Right renal pelvis (tissue), 4 donors: ENCODE results near the gene GLT6D1. TPM values are rescaled to one million over a fixed set of nuclear protein-coding genes. Genes with fewer than 3 reads are reported as not detected.

Experiments
- DNase-seq, 4 donors: peaks; one replicate each; pipeline ENCODE4 v3.0.0-alpha.2; 2013; ENCODE audit warnings: low read depth in 4 of 4, low spot score in 3 of 4, missing footprints in 1 of 4
- polyA plus RNA-seq, 4 donors: library from polyadenylated mRNA; unstranded; fragments of 120-200 nt; gene quantifications; one replicate each; pipeline ENCODE4 v1.2.1, GENCODE V29; 2013; ENCODE audit not compliant: insufficient read length in 4 of 4

The GLT6D1 gene
- polyA plus RNA-seq, 4 donors = not detected

DNA sequence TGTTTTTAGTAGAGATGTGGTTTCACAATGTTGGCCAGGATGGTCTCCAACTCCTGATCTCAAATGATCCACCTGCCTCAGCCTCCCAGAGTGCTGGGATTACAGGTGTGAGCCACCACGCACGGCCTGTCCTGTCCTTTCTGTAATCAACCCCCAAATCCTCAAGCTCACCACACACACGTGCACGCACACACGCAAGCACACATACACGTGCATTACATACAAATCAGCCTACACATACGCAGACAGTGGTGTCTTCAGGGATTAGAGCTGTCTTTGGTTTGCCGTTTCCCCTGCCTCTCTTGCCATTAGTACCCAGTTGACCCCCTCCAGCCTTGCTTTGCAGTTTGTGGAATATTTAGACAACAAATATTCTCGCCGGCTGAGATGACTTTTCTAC, 6.5 kb downstream of the GLT6D1 start:
- no peak for DNase-seq

DNA sequence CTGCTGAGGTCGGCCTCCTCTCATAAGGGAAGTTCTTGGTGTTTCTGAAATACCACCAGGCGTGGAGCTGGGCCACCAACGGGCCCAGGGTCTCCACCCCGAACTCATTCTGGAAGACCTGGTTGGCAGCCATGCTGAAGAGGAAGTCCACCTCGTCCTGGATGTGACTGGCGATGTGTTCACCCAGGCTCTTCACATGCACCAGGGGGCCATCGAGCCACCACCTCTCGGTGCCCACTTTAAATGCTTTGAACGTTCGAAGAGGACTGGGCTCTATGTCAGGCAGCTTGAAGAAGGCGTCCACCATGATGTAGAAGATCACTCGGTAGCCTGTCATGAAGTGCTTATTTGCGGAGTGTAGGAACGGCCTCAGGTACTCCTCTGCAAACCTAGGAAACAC, 15.1 kb downstream of the GLT6D1 start:
- no peak for DNase-seq

DNA sequence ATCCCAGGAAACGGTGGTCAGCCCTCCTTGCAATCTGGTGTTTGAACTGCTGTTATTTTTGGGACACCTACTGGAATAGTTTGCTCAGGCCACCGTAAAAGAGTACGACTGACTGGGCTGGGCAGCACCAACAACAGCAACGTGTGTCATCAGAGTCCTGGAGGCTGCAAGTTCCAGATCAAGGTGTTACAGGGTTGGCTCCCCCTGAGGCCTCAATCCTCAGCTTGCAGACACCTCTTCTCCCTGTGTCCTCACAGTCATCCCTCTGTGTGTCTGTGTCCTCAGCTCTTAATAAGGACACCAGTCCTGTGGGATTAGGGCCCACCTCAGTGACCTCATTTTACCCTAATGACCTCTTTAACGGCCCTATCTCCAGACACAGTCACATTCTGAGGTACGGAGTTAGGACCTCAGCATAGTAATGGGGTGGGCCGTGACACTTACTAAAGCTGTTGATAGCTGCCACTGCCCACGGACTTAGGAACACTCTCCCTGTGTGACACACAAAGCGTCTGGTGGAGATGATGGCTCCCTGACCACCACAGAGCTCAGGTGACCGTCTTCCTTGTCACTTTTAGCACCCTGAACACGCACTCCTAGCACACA, 16.8 kb downstream of the GLT6D1 start:
- DNase-seq = no peak

DNA sequence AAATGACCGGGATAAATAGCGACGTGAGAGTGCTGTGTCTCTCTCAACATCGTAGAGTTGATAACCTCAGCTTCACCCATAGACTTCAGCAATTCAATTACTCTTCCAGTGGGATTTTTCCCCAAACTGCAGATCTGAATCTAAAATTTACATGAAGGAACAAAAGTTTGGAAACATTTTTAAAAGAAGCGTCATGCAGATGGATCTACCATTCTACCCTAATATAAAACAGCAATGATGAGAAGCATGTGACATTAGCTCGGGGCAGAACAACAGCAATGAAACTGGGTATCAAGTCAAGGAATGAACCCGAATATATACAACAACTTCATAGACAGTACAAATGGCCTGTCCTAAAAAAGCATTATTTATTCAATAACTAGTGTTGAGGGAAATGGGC, 18.8 kb downstream of the GLT6D1 start:
- no peak for DNase-seq

DNA sequence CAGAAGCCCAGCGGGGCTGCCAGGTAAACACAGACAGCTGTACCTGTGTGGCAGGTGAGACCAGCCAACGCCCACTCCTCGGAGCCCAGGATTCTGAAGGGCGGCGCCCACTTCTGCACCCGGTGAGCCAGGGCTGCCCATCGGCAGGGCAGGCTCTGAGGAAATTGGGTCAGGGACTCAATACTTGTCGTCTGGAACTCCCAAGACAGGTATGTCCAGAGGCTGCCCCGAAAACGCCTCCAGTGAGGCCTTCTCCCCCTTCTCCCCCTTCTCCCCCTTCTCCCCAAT, 19.8 kb downstream of the GLT6D1 start:
- DNase-seq = no peak

DNA sequence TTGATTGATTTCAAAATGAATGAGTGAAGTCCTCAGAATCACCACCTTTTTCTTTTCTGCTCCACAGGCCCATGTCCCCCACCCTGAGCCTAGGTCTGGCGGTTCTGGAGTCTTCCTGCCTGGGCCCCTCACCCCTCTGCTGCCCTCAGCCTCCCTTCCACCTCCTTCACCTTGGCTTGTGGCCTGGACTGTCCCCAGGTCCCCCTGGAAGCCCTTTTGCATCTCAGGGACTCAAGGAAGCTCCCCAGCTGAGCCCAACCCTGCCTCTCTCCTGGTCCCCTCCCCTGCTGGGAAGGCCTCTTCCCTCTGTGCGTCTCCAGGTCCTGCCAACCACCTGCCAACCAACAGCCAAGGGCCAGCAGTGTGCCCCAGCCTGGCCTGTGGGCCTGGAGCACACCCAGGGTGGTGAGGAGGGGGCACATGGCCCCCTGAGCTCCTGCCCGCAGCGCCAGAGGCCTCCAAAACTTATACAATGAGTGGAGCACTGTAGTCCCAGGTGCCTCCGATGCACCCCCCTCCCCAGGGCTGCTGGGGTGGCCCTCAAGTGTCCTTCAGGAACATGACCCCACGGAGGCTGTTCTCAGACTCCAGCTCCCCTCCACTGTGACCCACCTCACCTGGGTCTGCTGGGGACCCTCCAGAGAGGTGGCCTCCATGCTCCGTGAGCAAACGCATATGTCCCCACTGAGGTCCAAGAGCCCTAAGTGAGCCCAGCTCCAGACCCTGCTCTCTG, 20.3 kb downstream of the GLT6D1 start:
- DNase-seq = no peak

DNA sequence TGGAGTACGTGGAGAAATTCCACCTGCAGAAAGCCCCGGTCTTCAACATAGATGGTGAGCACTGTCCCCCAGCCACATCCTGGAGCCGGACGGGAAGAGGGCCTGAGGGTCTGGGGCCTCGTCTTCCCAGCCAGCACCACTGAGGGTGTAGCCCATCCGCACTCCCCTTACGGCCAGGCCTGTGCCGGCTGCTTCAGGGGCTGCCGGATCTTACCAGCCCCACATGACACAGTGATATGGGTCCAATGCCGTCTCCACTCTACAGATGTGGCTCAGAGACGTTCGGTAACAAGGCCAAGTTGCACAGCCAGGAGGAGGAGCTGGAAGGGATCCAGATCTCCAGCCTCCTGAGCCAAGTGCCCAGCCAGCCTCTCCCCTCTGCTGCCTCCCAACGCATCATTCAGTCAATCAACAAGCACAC, 21.3 kb downstream of the GLT6D1 start:
- DNase-seq = no peak

DNA sequence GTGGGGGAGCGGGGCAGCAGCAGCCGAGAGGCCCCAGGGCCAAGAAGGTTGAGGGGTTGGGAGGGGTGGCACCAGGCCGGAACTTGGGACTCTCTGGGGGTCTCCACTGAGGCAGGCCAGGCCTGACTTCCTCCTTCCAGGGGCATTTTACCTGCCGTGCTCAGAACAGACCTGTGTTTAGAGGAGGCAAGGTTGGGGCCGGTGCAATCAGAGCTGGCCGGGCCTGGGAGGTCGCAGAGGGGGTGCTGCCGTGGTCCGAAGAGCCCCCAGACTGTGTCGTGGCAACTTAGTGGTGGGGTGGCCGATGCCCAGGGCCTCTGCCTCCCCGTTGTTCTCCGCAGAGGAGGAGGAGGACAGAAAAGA, 21.8 kb downstream of the GLT6D1 start:
- no peak for DNase-seq

DNA sequence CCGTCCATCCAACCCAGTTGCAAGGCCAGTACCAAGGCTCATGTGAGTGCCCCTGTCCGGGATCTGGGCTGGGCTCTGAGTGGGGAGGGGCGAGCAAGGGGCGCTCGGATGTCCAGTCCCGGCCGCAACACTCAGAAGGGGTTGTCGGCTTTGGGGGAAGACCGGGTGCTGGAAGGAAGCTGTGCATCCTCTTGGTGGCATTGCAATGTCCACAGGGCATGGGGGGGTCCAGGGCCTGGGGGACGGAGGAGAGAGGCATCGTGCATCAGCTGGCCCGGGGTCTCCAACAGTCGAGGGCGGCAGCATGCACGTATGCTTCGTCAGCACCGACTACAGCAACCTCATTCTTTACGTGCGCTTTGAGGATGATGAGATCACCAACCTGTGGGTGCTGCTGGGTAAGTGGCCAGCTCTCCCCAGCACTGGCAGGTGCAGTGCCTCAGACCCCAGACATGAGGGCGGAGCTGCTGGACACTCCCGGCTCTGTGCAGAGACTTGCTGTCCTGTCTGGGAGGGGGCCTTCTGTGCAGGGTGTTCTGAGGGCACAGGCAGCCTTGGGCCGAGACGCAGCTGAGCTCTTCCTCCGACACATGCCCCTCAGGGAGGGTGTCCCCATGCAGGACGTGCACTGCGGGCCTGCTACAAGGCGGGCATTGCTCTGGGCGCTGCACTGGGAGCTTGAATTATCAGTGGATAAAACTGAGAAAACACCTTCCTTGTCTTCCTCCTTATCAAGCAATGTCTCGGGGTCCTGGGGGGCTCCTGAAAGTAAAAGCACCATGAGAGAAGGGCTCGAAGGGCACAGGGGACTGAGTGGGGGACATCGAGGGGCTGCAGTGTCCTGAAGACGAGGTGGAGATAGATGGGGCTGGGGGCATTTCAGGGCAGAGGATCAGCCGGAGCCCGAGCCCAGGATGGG, 22.5 kb downstream of the GLT6D1 start:
- no peak for DNase-seq

DNA sequence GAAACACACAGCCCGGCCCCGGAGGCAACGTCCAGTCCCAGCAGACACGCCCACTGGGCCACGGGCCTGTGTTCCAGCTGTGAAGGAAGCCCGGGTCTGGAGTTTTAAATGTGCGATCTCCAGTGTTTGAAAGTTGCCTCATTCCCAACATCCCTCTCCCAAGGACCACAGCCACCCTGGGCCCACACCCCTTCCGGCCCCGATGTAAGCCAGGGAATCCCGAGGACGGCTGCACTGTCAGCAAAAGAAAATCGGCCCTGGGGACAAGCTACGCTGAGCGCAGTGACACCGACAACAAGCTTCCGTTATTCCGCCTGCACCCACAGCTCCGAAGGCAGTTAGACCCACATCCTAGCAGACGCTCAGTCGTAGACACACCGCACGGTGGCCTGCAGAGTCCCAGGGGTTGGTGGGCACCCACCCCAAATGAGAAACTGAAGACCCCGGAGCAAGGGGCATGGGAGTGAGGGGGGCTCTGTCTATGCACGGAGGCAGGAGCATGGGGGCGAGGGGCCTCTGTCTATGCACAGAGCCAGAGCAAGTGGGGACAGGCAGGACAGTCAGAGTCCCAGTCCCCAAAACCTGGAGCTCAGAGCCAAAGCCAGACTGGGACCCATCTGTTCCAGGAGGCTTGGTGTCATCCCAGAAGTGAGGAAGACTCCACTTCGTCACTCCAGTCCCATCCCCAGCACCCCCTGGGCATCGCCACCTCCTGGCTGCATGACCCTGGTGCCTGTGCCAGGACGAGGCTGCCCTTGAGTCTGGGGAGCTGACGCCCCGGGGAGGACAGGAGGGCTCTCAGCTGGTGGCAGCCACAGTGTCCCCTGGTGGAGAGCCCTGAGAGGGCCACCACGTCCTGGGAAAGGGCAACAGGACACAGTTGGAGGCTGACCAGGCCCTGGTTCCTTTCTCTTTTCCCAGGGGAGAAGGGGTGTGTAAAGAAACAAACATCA, 23.4 kb downstream of the GLT6D1 start:
- DNase-seq = no peak

DNA sequence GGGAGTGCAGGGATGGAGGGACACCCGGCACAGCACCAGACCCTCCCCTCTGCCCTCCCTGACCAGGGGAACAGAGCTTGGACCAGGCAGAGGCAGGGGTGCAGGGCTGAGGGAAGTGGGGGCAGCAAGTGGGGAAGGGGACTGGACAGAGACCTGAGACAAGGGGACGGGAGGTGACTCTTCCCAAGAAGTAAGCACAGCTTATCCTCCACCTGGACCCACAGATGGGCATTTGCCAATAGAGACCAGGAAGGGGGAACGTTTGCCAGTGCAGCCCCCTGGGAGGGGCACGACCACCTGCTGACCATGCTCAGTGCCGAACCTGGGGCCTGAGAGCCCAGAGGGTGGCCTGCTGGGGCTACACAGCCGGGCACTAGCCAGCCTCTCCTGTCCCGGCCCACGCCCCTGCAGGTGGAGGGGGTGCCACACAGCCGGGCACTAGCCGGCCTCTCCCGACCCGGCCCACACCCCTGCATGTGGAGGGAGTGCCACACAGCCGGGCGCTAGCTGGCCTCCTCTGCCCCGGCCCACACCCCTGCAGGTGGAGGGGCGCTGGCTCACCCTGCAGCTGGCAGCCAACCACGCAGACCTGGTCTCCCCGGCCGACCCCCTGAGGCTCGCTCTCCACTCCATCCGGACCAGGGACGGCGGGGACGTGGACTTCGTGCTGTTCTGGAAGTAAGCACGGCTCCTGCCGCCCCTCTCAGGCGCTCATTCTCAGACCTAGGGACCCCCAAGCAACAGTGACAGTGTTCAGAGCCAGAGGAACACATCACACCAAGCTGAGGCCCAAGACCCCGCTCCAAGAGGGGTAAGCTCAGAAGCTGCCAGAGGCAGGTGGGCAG, 24.3 kb downstream of the GLT6D1 start:
- no peak for DNase-seq

DNA sequence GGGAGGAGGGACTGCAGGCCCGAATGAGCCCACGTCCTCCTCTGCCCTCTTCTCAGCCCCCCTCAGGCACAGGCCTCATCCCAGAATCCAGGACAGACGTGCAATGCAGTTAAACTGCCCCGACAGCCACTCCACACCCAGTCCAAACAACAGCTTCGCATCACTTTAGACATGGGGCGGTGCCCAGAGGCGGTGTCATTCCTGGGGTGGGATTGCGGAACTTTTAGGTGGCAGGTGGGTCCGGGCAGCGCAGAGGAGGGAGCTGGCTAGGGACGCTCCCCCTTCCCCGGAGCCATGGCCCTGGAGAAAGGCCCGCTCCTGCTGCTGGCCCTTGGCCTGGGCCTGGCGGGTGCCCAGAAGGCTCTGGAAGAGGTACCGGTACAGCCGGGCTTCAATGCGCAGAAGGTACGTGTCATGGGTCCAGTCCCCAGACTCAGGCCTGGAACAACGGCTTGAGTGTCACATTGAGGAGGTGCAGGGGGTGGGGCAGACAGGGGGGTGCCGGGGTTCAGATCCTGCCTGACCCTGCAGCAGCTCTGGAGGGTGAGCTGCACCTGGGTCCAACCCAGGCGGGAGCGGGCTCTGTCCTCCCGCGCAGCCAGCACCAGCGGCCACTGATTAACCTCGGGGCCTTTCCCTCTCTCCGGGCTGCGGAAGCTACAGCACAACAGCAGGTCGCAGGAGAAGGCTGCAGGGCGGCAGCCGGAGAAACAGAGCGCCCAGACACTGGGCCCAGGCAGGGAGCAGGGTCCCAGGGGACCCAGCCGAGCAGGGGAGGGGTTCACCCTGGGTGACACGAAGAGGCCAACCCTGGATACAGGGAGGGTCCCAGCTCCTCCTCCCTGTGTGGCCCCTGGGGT, 25.2 kb downstream of the GLT6D1 start:
- DNase-seq = no peak

DNA sequence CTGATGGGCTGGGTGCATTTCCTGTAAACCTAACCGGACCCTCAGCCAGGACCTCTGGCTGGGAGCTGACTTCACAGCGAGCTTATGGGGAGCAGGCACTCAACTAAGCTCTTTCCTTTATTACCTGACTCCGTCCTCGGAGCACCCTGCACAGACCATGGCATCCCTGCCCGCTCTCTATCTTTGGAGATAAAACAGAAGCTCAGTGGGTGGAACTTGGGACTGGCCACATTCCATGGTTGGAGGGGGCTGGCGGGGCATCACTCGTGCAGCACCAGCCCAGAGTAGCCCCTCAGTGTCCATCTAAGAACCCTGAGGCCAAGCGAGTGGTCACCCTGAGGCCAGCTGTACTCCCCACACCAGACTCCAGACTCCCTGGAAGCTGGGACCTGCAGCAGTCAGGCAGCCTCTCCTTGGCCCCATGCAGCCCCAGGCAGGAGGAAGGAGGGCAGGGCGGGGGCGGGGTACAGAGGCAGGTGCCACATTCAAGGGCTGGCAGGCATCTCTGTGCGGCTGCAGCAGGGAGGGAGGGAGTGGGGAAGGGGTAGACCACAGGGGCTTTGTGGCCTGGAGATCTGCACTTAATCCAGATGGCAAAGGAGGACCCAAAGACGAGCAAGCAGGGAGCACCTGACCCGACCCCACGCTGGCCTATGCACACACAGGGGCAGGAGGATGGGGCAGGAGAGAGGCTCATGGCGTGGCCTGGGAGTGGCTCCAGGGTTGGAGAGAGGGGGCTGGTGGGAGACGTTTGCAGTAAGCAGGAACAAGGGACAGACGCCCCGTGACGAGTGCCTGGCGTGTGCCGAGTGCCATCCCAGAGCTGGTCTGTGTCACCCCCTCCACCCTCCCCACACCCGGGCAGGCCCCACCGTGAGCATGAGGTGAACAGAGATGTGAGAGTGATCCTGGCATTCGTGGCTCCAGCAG, 26.1 kb downstream of the GLT6D1 start:
- DNase-seq = no peak

DNA sequence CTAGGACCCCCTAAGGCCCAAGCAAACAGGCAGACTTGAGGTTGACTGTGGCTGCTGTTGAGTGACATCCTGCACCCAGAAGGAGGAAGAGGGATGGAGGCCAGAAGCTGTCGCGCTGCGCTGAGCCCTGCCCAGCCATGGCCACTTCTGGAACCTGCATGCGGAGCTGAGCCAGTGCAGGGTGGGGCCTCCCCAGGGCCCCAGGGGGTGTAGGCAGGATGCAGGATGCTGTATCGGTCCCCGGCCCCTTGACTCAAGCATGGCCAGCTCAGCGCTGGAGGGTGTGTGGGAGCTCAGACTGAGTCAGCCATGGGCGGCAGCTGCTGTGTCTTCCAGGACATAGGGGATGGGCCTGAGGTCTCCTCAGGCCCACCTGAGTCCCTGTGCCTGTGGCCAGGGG, 26.9 kb downstream of the GLT6D1 start:
- no peak for DNase-seq

DNA sequence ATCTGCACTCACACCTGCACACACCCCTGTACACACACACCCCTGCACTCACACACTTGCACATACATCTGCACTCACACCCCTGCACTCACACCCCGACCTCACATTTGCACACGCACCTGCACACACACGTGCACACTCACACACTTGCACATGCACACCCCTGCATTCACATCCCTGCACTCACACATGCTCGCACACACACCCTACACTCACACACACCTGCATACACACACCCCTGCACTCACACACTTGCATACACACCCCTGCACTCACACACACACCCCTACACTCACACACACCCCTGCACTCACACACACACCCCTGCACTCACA, 27.5 kb downstream of the GLT6D1 start:
- DNase-seq = no peak

DNA sequence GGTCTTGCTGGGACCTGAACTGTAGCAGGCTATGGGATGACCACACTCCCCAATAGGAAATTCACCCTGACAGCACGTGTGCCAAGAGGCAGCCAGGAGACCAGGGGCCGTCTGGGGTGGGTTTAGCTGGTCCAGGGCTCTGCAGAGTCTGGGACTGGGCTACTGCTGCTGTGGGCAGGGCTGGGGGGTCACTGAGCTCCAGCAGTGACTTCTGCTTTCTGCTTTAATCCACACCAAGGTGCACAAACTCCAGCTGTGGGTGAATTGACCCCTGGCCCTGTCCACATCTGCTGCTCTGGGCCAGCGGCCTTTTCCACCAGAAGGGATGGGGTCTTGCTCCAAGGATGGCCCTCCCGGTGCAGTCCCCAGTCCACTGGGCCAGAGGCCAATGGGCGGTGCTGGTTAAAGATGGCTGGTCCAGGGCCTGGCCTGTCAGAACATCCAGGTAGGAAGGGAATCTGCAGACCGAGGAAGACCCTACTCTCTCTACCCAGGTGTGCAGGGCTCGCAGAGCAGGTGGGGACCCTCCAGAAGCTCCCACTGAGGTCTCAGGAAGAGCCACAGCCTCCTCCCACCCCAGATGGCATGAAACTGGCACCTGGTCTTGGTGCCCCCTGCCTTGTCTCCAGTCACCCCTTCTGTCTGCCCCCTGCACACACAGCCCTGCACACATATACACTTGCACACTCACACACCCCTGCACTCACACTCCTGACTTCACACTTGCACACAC, 28.0 kb downstream of the GLT6D1 start:
- no peak for DNase-seq
